ENCODE data around the gene IL37.

DNA sequence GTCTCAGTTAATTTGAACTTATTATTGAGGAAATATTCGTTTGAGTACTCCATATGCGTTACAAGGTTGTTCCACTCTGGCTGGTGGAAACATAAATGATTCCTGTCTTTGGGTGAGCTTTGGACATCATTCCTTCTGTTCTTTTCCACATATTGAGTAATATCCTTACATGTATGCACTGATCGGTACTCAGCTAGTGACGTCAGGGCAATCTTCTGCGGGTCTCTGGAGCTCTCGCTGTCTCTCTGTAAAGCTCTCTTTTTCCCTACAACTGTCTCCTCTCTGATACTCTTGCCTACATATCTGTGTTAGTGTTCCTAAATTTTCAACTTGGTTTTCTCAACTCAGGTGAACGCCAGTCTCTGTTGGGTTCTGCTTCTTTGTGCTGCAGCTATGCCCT lies 43.4 kb downstream of the IL37 start:
- TF ChIP-seq POLR2AphosphoS5 (IDR thresholded peaks at IDR 0.05; ENCODE audit: borderline replicate concordance, low read depth, low read length), result no peak
- TF ChIP-seq EZH2 (IDR thresholded peaks at IDR 0.05), result no peak
